Activated gamma-delta T cell treated with Interleukin-2 at 50 U/mL for 16 hours (primary cell): ENCODE results near the gene CYFIP1.
"Not testable (repeated sequence)": the region's sequence is repeated elsewhere in the genome, so short reads cannot be mapped to it uniquely, and the experiment has no call there.

ENCODE experiments used
- DNase-seq: peaks from one replicate; pipeline ENCODE4 v3.0.0-alpha.2; 2020

Gene CYFIP1

GRCh38 chr15:22980189-22981050, at the start of gene CYFIP1:
CYFIP1 (minus strand) TSS chr15:22980368; CDS start chr15:22947285, 33,083 bp downstream.
- no peak for DNase-seq

GRCh38 chr15:23026218-23026617, 46.0 kb upstream of the CYFIP1 start:
- DNase-seq, result no peak

DNA sequence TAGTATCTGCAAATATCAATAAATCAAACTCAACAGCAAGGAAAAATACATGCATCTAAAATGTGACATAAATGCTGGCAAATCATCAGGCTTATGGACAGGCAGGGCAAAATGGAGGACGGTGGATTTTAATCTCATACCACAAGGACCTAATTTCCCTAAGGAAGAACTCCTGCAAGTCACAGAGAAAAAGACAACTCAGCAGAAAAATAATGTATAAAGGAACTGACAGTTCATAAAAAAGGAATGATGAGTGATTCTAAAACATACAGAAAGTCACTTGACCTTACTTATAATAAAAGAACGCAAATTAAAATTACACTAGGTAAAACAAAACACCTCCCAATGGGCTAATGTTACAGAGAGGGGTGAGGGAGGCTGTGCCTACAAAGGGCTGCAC, 42.0 kb upstream of the CYFIP1 start:
- DNase-seq, result no peak

DNA sequence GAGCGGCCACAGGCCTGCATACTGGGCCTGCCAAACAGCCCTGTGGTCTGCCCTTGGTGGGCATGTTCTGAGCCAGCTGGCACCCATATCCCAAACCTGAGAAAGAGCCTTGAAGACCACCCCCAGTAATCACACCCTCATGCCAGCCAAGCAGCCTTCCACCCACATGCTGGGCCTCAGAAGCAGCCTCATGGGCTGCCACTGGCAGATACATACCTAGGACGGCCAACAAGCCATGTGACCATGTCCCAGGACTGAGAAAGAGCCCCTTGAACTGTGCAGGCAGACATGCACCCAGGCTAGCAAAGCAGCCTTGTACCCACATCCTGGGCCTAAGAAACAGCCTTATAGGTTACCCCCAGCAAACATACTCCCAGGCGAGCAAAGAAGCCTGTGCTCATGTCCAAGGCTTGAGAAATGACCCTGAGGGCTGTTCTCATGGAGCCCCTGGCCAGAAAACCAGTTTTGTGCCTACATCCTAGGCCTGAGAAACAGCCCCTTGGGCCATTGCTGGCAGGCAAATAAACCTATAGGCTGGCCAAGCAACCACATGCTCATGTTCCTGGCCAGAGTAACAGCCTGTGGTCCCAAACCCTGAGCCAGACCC, 34.3 kb upstream of the CYFIP1 start:
- no peak for DNase-seq

DNA sequence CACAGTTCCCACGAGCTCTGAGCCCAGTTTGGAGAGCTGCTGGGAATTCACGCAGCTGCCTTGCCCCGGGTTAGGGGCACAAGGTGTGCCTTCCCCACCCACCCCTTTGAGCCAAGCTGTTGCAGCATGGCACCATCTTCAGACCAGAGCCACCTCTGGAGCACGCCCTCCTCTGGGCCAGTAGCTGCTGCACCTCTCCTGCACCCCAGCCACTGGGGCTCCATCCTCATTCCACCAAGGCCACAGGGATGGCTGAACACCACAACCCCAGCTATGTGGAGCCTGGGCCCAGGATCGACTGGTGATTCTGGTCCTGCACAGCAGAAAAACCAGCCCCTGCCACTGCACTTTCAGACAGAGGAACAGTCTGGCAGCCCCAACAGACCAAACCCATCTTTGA, 33.5 kb upstream of the CYFIP1 start:
- no peak for DNase-seq

DNA sequence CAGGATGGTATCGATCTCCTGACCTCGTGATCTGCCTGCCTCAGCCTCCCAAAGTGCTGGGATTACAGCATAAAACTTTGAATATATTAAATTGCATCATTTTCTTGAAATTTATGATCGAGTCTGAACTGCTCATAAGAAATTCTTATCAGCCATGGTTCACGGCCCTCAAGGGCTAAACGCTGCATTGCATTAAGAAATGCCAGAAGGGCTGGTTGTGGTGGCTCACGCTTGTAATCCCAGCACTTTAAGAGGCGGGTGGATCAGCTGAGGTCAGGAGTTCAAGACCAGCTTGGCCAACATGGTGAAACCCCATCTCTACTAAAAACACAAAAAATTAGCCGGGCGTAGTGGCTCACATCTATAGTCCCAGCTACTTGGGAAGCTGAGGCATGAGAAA, 32.4 kb upstream of the CYFIP1 start:
- not testable (repeated sequence) for DNase-seq

GRCh38 chr15:23003736-23004135, 23.6 kb upstream of the CYFIP1 start:
- no peak for DNase-seq

GRCh38 chr15:23002920-23003319, 22.8 kb upstream of the CYFIP1 start:
- no peak for DNase-seq

DNA sequence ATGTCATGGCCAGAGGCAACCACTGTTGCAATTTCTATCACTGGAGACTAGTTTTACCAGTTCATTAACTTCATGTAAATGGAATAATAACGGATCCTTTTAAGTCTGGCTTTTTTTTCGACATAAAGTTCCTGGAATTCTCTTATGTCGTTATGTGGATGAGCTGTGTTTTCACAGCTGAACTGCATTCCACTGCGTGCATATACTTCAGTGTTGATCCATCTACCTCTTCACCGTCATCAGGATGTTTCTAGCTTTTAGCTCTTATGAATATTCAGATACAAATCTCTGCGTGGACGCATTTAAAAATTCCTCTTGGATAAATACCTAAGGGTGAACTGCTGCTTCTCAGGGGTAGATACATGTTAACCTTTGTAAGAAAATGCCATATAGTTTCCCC, 15.6 kb upstream of the CYFIP1 start:
- DNase-seq, result no peak

DNA sequence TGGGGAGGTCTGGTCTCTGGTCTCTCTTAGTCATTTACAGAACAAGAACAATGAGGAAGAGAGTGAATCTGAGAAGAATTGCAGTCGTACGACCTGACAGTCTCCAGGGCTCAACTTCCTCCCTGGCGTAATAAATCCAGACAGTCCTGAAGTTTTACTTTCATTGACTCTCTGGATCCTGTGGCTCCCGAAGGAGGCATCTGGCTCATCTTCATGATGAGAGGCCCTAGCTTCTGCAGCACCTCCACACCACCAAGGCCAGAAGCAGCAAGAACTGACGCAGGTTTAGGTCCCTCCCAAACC, 11.8 kb upstream of the CYFIP1 start:
- DNase-seq, result no peak

- no peak for DNase-seq
These were observed 9.7 kb upstream of the CYFIP1 start for GRCh38 chr15:22989576-22990477.

GRCh38 chr15:22988811-22989210, 8.6 kb upstream of the CYFIP1 start:
- DNase-seq, result no peak

GRCh38 chr15:22981931-22982330, 1.8 kb upstream of the CYFIP1 start:
- not testable (repeated sequence) for DNase-seq

GRCh38 chr15:22981051-22981840, 1.1 kb upstream of the CYFIP1 start:
- DNase-seq, result no peak

- DNase-seq, result no peak
These were observed 655 bp downstream of the CYFIP1 start for GRCh38 chr15:22979238-22980188.

- DNase-seq, result no peak
These were observed 1.4 kb downstream of the CYFIP1 start for GRCh38 chr15:22978691-22979237.

- DNase-seq, result no peak
These were observed 5.4 kb downstream of the CYFIP1 start for GRCh38 chr15:22974745-22975144.

DNA sequence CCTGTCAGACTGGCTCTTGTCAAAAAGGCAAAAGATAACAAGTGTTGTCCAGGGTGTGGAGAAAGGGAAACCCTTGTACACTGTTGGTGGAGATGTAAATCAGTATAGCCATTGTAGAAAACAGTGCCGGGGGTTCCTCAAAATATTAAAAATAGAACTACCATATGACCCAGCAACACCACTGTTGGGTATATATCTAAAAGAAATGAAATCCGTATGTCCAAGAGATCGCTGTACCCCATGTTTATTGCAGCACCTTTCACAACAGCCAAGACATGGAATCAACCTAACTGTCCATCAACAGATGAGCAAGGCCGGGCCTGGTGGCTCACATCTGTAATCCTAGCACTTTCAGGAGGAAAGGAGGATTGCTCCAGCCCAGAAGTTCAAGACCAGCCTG, 6.2 kb downstream of the CYFIP1 start:
- no peak for DNase-seq

GRCh38 chr15:22973286-22973685, 6.9 kb downstream of the CYFIP1 start:
- DNase-seq, result no peak

- DNase-seq, result no peak
These were observed 10.7 kb downstream of the CYFIP1 start for GRCh38 chr15:22969489-22969888.

DNA sequence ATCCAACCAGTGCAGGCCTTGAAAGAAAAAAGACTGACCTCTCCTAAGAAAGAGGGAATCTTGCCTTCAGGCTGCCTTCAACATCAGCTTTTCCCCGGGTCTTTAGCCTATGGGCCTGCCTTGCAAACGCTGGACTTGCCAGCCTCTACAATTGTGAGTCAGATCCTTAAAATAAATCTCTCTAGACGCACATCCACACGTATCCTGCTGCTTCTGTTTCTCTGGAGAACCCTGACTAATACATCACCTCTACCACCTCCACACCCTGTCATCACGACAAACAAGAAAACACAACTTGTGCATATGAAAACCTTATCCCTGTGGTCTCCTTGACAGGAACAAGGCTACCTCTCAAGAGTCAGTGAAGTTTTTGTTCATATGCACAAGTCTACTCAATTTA, 11.8 kb downstream of the CYFIP1 start:
- DNase-seq, result no peak
